WTC11 (cell line): ENCODE data around the gene SPDEF.

ENCODE experiments used
- CBFB ChIP-seq: sonication (generic); formaldehyde crosslinking; IDR thresholded peaks from 2 replicates; pipeline ENCODE4 v1.8.1; 2022; ENCODE audit warnings: mild to moderate bottlenecking, low read depth, missing genetic modification reagents
- FOXP1 ChIP-seq: sonication (generic); formaldehyde crosslinking; IDR thresholded peaks from 2 replicates; pipeline ENCODE4 v1.8.0; 2022; ENCODE audit warnings: missing genetic modification reagents, mild to moderate bottlenecking, moderate library complexity, borderline replicate concordance
- MYBL2 ChIP-seq: sonication (generic); formaldehyde crosslinking; IDR thresholded peaks from 2 replicates; pipeline ENCODE4 v1.8.1; 2023; ENCODE audit warnings: mild to moderate bottlenecking, moderate library complexity, missing genetic modification reagents
- OVOL2 ChIP-seq: fragments of 250-450 bp; sonication (Bioruptor Pico); IDR thresholded peaks from 2 replicates; pipeline ENCODE4 v1.9.0; 2021; ENCODE audit warnings: mild to moderate bottlenecking, borderline replicate concordance
- TP53 ChIP-seq: sonication (generic); formaldehyde crosslinking; IDR thresholded peaks from 2 replicates; pipeline ENCODE4 v1.8.1; 2023; ENCODE audit warnings: mild to moderate bottlenecking, missing genetic modification reagents
- TF ChIP-seq, protein P1 (sequence below): sonication (generic); formaldehyde crosslinking; IDR thresholded peaks from 2 replicates; pipeline ENCODE4 v1.8.0; 2023; ENCODE audit warnings: missing genetic modification reagents
- TF ChIP-seq, protein P2 (sequence below): fragments of 200-600 bp; IDR thresholded peaks from 2 replicates; pipeline ENCODE4 v1.8.0; 2022; ENCODE audit warnings: antibody characterized with exemption
- TF ChIP-seq, protein P3 (sequence below): fragments of 250-450 bp; sonication (Bioruptor Pico); conservative IDR thresholded peaks from 2 replicates; pipeline ENCODE4 v1.9.0; 2021; ENCODE audit warnings: mild to moderate bottlenecking
- TF ChIP-seq, protein P4 (sequence below): sonication (generic); formaldehyde crosslinking; IDR thresholded peaks from 2 replicates; pipeline ENCODE4 v1.8.1; 2023; ENCODE audit warnings: mild to moderate bottlenecking, missing genetic modification reagents, borderline replicate concordance
- TF ChIP-seq, protein P5 (sequence below): sonication (generic); formaldehyde crosslinking; conservative IDR thresholded peaks from 2 replicates; pipeline ENCODE4 v1.8.1; 2023; ENCODE audit warnings: mild to moderate bottlenecking, low read depth, missing genetic modification reagents, moderate library complexity
- TF ChIP-seq, protein P6 (sequence below): sonication (generic); formaldehyde crosslinking; IDR thresholded peaks from 2 replicates; pipeline ENCODE4 v1.8.1; 2023; ENCODE audit warnings: mild to moderate bottlenecking, missing genetic modification reagents
- TF ChIP-seq, protein P7 (sequence below): sonication (generic); formaldehyde crosslinking; IDR thresholded peaks from 2 replicates; pipeline ENCODE4 v1.8.1; 2023; ENCODE audit warnings: mild to moderate bottlenecking, missing genetic modification reagents, moderate library complexity
- TF ChIP-seq, protein P8 (sequence below): fragments of 250-450 bp; sonication (Bioruptor Pico); IDR thresholded peaks from 2 replicates; pipeline ENCODE4 v2.1.2; 2022; ENCODE audit warnings: mild to moderate bottlenecking, moderate library complexity
- TF ChIP-seq, protein P9 (sequence below): sonication (generic); formaldehyde crosslinking; IDR thresholded peaks from 2 replicates; pipeline ENCODE4 v1.8.0; 2022; ENCODE audit warnings: mild to moderate bottlenecking, missing genetic modification reagents

DNA sequence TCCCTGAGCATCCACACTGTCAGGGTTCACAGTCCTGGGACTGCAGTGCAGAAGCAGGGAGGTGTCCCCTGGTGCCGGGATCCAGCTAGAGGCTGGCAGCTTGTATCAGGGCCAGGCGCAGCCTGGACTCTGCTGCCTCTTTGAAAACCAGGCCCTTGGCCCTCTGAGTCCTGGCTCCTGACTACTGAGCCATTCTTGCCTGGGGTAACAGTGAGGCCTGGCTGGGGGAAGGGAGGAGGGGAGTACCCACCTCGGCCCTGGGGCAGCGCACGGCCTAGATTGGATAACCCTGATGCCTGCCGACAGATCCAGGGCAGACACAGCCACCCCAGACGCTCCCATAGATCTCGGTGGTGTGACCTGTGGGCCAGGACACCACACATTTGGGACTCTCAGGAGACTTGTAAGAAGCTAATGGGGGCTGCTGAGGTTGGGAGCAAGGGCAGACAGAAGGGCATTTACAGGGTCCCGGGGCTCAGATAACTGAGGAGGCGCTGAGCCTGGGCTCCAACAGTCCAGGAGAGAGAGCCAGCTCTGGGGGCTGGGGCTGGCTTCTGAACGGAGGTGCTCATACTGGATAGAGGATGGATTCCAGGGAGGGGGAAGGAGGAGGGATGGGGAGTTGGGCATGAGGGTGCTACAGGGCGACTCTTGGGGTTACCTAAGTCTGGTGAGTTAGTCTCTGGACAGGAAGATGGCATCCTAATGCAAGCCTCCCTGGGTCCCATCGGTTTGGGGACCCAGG, 30.5 kb downstream of the SPDEF start:
- TF ChIP-seq, protein P1, sequence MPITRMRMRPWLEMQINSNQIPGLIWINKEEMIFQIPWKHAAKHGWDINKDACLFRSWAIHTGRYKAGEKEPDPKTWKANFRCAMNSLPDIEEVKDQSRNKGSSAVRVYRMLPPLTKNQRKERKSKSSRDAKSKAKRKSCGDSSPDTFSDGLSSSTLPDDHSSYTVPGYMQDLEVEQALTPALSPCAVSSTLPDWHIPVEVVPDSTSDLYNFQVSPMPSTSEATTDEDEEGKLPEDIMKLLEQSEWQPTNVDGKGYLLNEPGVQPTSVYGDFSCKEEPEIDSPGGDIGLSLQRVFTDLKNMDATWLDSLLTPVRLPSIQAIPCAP (CRISPR knock-in tag): no peak
- TF ChIP-seq, protein P2, sequence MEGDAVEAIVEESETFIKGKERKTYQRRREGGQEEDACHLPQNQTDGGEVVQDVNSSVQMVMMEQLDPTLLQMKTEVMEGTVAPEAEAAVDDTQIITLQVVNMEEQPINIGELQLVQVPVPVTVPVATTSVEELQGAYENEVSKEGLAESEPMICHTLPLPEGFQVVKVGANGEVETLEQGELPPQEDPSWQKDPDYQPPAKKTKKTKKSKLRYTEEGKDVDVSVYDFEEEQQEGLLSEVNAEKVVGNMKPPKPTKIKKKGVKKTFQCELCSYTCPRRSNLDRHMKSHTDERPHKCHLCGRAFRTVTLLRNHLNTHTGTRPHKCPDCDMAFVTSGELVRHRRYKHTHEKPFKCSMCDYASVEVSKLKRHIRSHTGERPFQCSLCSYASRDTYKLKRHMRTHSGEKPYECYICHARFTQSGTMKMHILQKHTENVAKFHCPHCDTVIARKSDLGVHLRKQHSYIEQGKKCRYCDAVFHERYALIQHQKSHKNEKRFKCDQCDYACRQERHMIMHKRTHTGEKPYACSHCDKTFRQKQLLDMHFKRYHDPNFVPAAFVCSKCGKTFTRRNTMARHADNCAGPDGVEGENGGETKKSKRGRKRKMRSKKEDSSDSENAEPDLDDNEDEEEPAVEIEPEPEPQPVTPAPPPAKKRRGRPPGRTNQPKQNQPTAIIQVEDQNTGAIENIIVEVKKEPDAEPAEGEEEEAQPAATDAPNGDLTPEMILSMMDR: no peak
- TF ChIP-seq, protein P3, sequence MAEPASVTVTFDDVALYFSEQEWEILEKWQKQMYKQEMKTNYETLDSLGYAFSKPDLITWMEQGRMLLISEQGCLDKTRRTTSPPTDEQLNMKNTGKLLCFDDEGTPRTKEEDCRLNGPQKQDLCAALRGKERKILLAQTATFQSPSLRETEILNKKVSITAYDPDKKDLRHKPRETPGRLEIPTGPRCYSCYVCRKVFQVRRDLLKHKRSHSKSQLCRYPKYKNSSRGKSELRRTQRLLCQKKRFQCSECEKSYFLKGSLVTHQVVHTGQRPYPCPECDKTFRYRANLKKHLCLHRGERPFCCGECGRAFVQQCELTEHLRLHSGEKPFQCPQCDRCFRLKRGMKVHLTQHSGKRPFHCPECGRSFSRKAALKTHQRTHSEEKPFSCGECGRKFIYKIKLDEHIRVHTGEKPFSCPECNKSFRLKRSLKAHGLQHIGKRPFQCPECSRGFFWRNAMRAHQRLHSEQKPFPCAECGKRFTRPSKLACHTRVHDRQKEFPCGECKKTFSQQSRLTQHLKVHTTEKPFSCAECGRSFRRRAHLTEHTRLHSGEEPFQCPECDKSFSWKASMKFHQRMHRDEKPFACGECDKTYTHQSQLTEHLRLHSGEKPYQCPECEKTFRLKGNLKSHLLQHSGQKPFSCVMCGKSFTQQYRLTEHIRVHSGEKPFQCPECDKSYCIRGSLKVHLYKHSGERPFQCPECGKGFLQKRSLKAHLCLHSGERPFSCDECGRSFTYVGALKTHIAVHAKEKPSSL: no peak
- TF ChIP-seq FOXP1 (CRISPR knock-in tag): no peak
- TF ChIP-seq OVOL2 (CRISPR knock-in tag): no peak
- TF ChIP-seq, protein P4, sequence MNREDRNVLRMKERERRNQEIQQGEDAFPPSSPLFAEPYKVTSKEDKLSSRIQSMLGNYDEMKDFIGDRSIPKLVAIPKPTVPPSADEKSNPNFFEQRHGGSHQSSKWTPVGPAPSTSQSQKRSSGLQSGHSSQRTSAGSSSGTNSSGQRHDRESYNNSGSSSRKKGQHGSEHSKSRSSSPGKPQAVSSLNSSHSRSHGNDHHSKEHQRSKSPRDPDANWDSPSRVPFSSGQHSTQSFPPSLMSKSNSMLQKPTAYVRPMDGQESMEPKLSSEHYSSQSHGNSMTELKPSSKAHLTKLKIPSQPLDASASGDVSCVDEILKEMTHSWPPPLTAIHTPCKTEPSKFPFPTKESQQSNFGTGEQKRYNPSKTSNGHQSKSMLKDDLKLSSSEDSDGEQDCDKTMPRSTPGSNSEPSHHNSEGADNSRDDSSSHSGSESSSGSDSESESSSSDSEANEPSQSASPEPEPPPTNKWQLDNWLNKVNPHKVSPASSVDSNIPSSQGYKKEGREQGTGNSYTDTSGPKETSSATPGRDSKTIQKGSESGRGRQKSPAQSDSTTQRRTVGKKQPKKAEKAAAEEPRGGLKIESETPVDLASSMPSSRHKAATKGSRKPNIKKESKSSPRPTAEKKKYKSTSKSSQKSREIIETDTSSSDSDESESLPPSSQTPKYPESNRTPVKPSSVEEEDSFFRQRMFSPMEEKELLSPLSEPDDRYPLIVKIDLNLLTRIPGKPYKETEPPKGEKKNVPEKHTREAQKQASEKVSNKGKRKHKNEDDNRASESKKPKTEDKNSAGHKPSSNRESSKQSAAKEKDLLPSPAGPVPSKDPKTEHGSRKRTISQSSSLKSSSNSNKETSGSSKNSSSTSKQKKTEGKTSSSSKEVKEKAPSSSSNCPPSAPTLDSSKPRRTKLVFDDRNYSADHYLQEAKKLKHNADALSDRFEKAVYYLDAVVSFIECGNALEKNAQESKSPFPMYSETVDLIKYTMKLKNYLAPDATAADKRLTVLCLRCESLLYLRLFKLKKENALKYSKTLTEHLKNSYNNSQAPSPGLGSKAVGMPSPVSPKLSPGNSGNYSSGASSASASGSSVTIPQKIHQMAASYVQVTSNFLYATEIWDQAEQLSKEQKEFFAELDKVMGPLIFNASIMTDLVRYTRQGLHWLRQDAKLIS (CRISPR knock-in tag): no peak
- TF ChIP-seq, protein P5, sequence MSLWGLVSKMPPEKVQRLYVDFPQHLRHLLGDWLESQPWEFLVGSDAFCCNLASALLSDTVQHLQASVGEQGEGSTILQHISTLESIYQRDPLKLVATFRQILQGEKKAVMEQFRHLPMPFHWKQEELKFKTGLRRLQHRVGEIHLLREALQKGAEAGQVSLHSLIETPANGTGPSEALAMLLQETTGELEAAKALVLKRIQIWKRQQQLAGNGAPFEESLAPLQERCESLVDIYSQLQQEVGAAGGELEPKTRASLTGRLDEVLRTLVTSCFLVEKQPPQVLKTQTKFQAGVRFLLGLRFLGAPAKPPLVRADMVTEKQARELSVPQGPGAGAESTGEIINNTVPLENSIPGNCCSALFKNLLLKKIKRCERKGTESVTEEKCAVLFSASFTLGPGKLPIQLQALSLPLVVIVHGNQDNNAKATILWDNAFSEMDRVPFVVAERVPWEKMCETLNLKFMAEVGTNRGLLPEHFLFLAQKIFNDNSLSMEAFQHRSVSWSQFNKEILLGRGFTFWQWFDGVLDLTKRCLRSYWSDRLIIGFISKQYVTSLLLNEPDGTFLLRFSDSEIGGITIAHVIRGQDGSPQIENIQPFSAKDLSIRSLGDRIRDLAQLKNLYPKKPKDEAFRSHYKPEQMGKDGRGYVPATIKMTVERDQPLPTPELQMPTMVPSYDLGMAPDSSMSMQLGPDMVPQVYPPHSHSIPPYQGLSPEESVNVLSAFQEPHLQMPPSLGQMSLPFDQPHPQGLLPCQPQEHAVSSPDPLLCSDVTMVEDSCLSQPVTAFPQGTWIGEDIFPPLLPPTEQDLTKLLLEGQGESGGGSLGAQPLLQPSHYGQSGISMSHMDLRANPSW (CRISPR knock-in tag): no peak
- no peak for TF ChIP-seq MYBL2 (CRISPR knock-in tag)
- TF ChIP-seq, protein P6, sequence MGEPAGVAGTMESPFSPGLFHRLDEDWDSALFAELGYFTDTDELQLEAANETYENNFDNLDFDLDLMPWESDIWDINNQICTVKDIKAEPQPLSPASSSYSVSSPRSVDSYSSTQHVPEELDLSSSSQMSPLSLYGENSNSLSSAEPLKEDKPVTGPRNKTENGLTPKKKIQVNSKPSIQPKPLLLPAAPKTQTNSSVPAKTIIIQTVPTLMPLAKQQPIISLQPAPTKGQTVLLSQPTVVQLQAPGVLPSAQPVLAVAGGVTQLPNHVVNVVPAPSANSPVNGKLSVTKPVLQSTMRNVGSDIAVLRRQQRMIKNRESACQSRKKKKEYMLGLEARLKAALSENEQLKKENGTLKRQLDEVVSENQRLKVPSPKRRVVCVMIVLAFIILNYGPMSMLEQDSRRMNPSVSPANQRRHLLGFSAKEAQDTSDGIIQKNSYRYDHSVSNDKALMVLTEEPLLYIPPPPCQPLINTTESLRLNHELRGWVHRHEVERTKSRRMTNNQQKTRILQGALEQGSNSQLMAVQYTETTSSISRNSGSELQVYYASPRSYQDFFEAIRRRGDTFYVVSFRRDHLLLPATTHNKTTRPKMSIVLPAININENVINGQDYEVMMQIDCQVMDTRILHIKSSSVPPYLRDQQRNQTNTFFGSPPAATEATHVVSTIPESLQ (CRISPR knock-in tag): no peak
- TF ChIP-seq, protein P7, sequence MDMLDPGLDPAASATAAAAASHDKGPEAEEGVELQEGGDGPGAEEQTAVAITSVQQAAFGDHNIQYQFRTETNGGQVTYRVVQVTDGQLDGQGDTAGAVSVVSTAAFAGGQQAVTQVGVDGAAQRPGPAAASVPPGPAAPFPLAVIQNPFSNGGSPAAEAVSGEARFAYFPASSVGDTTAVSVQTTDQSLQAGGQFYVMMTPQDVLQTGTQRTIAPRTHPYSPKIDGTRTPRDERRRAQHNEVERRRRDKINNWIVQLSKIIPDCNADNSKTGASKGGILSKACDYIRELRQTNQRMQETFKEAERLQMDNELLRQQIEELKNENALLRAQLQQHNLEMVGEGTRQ (CRISPR knock-in tag): no peak
- no peak for TF ChIP-seq CBFB
- TF ChIP-seq, protein P8, sequence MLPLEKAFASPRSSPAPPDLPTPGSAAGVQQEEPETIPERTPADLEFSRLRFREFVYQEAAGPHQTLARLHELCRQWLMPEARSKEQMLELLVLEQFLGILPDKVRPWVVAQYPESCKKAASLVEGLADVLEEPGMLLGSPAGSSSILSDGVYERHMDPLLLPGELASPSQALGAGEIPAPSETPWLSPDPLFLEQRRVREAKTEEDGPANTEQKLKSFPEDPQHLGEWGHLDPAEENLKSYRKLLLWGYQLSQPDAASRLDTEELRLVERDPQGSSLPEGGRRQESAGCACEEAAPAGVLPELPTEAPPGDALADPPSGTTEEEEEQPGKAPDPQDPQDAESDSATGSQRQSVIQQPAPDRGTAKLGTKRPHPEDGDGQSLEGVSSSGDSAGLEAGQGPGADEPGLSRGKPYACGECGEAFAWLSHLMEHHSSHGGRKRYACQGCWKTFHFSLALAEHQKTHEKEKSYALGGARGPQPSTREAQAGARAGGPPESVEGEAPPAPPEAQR (CRISPR knock-in tag): no peak
- TF ChIP-seq, protein P9, sequence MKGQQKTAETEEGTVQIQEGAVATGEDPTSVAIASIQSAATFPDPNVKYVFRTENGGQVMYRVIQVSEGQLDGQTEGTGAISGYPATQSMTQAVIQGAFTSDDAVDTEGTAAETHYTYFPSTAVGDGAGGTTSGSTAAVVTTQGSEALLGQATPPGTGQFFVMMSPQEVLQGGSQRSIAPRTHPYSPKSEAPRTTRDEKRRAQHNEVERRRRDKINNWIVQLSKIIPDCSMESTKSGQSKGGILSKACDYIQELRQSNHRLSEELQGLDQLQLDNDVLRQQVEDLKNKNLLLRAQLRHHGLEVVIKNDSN (CRISPR knock-in tag): no peak
- TF ChIP-seq TP53: no peak
